IMR-90 (cell line): ENCODE data around the gene DSCAM.

Source experiments
- BHLHE40 ChIP-seq: fragments of 150-350 bp; IDR thresholded peaks from 2 replicates; pipeline ENCODE4 v1.6.1; 2016; ENCODE audit warnings: mild to moderate bottlenecking, low read depth, low read length
- CEBPB ChIP-seq: IDR thresholded peaks from 2 replicates; pipeline ENCODE4 v1.6.1; 2012; ENCODE audit warnings: low read depth, low read length, improper control_type of control experiment
- CTCF ChIP-seq: conservative IDR thresholded peaks from 2 replicates; pipeline ENCODE4 v1.5.1; 2012; ENCODE audit warnings: mild to moderate bottlenecking, low read depth, low read length, improper control_type of control experiment
- ELK1 ChIP-seq: fragments of 150-350 bp; IDR thresholded peaks from 2 replicates; pipeline ENCODE4 v1.6.1; 2016; ENCODE audit warnings: low read depth, mild to moderate bottlenecking, low read length, moderate library complexity, borderline replicate concordance
- FOS ChIP-seq: fragments of 150-350 bp; IDR thresholded peaks from 2 replicates; pipeline ENCODE4 v1.6.1; 2016; ENCODE audit warnings: low read depth, low read length
- MAFK ChIP-seq: IDR thresholded peaks from 2 replicates; pipeline ENCODE4 v1.6.1; 2012; ENCODE audit warnings: low read depth, low read length, improper control_type of control experiment
- NFE2L2 ChIP-seq: fragments of 150-350 bp; IDR thresholded peaks from 2 replicates; pipeline ENCODE4 v1.6.1; 2016; ENCODE audit warnings: low read depth, mild to moderate bottlenecking, low read length
- POLR2A ChIP-seq: IDR thresholded peaks from 2 replicates; pipeline ENCODE4 v1.6.1; 2012; ENCODE audit warnings: mild to moderate bottlenecking, low read depth, low read length
- RAD21 ChIP-seq: IDR thresholded peaks from 2 replicates; pipeline ENCODE4 v1.6.1; 2012; ENCODE audit warnings: low read length, improper control_type of control experiment
- RCOR1 ChIP-seq: IDR thresholded peaks from 2 replicates; pipeline ENCODE4 v1.6.1; 2012; ENCODE audit warnings: mild to moderate bottlenecking, low read length, improper control_type of control experiment; ENCODE audit not compliant: insufficient replicate concordance
- RFX5 ChIP-seq: IDR thresholded peaks from 2 replicates; pipeline ENCODE4 v1.8.0; 2012; ENCODE audit warnings: low read depth, mild to moderate bottlenecking, low read length, moderate library complexity
- SMC3 ChIP-seq: fragments of 150-350 bp; IDR thresholded peaks from 2 replicates; pipeline ENCODE4 v1.6.1; 2016; ENCODE audit warnings: low read depth, mild to moderate bottlenecking, antibody characterized with exemption, low read length, moderate library complexity
- USF2 ChIP-seq: fragments of 150-350 bp; IDR thresholded peaks from 2 replicates; pipeline ENCODE4 v1.6.1; 2017; ENCODE audit warnings: mild to moderate bottlenecking, antibody characterized with exemption, low read length, low read depth

GRCh38 chr21:40080385-40080784 is 766.6 kb downstream of the DSCAM start:
- TF ChIP-seq FOS, result no peak
- no peak for TF ChIP-seq CTCF
- no peak for TF ChIP-seq CEBPB
- no peak for TF ChIP-seq MAFK
- TF ChIP-seq RCOR1, result no peak
- TF ChIP-seq SMC3, result no peak
- no peak for TF ChIP-seq RAD21
- no peak for TF ChIP-seq POLR2A
- TF ChIP-seq RFX5, result no peak
- TF ChIP-seq BHLHE40, result no peak
- TF ChIP-seq NFE2L2, result no peak
- TF ChIP-seq ELK1, result no peak
- no peak for TF ChIP-seq USF2
